ENCODE data around the gene TEKTIP1.

DNA sequence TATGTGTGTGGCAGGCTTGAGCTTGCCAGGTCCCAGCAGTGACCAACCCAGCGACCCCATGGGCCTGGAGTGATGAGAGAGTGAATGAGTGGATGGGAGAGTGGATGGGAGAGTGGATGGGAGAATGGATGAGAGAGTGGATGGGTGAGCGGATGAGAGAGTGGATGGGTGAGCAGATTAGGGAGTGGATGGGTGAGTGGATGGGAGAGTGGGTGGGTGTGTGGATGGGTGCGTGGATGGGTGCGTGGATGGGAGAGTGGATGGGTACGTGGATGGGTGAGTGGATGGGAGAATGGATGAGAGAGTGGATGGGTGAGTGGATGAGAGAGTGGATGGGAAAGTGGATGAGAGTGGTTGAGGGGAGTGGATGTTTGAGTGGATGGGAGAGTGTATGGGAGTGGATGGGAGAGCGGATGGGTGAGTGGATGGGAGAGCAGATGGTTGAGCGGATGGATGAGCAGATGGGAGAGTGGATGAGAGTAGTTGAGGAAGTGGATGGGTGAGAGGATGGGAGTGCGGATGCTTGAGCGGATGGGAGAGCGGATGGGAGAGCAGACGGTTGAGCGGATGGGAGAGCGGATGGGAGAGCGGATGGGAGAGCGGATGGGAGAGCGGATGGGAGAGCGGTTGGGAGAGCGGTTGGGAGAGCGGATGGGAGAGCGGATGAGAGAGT is 10.3 kb upstream of the TEKTIP1 start:
- TF ChIP-seq, protein P1, sequence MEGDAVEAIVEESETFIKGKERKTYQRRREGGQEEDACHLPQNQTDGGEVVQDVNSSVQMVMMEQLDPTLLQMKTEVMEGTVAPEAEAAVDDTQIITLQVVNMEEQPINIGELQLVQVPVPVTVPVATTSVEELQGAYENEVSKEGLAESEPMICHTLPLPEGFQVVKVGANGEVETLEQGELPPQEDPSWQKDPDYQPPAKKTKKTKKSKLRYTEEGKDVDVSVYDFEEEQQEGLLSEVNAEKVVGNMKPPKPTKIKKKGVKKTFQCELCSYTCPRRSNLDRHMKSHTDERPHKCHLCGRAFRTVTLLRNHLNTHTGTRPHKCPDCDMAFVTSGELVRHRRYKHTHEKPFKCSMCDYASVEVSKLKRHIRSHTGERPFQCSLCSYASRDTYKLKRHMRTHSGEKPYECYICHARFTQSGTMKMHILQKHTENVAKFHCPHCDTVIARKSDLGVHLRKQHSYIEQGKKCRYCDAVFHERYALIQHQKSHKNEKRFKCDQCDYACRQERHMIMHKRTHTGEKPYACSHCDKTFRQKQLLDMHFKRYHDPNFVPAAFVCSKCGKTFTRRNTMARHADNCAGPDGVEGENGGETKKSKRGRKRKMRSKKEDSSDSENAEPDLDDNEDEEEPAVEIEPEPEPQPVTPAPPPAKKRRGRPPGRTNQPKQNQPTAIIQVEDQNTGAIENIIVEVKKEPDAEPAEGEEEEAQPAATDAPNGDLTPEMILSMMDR (IDR thresholded peaks at IDR 0.05; ENCODE audit: insufficient read depth, low read depth, low read length), result no peak
- no peak for TF ChIP-seq EZH2 (IDR thresholded peaks at IDR 0.05; ENCODE audit: insufficient read depth, low read length)
